Lung microvascular endothelial cell (primary cell): ENCODE data around the gene SSUH2. TPM values are rescaled to one million over a fixed set of nuclear protein-coding genes. Genes with fewer than 3 reads are reported as not detected.

Experiments used
- DNase-seq, 2 donors: peaks; one replicate each; pipeline versions ENCODE4 v3.0.0 to v3.0.0-alpha.2; 2010; ENCODE audit warnings: low read depth in 2 of 2
- total RNA-seq: library from RNA; depleted of rRNA; stranded (reverse); fragments of >200 nt; gene quantifications from 2 replicates; pipeline ENCODE4 v1.2.1, GENCODE V29; 2014

Gene SSUH2
- total RNA-seq, 1 donor from 2014 or later: not detected

DNA sequence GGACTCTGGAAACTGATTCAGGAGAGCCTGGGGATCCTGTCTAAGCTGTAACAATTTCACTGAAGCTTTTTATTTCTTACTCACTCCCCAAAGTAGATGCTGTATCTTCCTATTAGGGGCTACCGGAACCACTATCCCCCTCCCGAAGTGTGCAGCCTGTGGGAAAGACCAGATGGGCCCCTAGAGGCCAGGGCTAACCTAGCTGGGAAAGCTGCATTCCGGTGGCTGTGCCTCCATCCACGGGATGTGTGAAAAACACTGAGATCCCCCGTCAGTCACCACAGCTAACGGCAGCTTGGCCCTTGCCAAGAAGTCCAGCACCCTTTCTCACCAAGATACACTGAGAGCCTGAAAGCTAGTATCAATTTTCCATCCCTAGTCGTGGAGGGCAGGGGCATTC, 3.1 kb downstream of the SSUH2 start:
- no peak for DNase-seq

DNA sequence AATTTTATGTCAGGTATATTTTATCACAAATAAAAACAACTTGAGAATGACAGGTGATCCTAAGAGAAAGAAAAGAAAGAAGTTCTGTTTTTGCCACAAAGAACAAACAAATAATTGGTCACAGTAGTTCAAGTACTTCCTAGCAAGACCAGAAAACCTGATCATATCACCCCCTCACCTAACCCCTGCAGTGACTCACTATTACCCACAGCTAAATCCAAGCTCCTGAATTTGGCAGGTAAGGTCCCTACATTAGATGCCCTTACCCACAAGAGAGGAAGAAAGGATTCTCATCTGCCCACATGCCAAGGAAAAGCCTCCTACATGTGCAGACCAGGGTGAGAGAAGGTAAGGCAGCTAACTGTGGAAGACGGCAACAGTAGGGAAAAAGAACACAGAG, 4.4 kb downstream of the SSUH2 start:
- no peak for DNase-seq

DNA sequence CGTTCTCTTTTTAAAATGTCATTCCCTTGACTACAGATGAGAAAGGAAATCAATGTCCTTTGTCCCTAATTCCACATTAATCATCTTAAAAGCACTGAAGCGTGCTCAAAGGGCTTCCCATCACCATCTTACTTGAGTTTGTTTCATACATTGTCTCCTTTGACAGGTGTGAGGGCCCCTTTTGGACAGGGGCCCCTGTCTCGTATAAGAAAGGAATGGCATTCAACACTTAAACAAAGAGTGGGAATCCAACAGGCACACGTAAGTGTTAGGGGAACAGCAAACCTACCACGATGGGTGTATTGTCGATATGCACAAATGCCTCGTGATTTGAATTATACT, 5.0 kb downstream of the SSUH2 start:
- DNase-seq: no peak

DNA sequence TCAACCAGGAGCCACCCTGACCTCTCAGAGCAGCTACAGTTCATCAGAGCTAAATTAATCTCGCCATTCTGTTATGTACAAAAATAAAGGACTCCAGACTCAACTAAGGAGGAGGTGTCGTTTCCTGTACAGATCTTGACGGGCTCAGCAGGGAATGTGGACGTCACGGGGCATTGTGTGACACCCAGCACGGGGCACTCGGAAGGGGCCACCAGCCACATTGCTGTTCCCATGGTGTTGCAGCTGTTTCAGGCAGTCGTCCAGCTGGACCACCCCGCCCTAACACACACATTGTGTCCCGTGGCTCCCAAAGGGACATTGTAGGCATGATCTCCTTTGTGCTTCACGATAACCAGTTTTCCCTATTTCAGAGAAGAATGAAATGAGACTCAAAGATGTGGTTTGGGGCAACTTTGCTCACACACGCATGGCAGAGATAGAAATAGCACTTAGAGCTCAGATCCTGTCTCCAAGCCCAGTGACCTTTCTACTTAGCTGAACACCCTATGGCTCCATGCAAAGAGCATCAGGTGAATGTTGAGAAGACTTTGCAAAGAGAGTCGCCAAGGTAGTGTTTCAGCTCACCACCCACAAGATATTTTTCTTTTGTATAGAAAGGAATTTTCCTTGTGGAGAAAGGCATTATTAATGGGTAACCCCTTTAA, 5.5 kb downstream of the SSUH2 start:
- peak; percentile 38 to 58 for DNase-seq

DNA sequence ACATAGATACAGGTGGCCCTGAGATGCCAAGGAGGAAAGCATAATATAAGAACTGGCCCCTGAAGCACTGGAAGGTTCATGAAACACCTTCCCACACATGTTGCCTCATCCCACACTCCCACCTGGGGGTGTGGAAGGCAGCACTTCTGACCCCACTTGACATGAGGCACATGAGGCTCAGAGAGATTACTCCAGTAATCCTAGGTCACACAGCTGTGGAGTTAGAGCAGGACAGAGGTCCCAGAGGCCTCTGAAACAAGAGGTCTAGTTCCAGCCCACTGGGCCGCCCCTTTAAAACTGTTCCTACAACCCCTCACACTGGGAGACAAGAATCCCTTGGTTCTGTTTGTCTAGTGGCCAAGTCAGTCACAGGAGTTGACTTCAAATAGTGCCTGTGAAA, 7.2 kb downstream of the SSUH2 start:
- no peak for DNase-seq

DNA sequence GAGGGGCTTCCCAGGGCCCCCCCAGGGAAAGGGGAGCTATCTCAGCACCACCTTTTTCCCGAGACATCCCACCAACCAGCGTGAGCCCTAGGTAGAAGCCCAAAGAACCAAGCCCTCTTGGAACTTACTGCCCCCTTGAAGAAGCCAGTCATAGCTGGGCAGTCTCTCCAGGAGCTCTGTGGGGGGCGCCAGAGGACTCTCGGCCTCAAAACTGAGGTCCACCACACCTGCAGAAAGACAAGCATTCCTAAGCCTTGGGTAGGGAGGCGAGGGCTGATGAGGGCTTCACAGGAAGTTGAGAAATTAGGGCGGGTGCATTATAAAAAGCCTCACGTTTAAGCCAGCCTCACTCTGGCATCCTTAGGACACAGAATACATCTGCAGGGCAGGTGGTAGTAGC, 9.0 kb downstream of the SSUH2 start:
- no peak for DNase-seq

DNA sequence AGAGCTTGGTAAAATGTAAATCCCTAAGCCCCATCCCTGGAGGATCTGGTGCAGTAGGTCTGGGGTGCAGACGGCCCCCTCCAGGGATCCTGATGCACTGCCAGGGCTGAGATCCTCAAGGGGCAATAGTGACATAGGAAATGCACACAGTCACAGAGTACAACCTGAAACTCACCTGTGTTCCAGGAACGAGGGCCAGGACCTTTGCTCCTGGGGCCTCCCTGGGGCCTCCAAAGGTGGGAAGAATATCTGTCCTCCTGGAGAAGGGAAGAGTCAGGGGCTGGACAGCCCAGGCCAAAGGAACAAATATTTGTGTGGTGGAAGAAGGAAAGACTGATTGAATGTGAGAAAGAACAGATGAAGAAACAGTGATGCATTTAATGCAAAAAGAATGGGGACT, 9.5 kb downstream of the SSUH2 start:
- no peak for DNase-seq

DNA sequence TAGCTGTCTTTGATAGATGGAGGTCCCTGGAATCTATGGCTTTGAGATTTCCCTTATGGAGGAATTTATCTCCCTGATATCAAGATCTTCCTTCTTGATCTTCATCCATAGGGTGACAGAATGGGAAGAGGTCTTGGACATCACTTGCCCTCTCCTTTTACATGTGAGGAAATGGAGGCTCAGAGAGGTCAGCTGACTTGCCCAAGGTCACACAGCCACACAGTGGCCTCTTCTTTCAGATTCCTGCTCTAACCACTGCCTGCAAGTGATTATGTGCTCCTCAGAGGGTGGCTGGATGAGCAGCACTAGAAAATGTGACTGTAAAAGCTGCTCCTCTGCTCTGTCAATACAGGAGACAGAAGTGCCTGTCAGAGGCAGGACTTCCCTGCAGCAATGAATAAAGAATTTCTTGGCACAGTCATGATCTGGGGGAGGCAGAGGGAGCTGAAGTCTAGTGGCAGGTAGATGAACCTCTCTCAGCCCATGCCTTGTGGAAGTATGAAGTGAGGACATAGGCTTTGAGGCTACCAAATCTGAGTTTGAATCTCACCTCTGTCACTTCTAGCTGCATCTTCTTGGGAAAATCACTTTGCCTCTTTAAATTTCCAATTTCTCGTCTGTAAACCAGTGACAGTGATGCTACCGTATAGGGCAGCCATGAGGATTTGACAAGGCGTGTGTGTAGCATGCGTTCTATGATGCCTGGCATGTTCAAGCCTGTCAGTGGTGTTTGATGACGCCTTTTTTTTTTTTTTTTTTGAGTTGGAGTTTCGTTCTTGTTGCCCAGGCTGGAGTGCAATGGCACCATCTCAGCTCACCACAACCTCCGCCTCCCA, 12.0 kb downstream of the SSUH2 start:
- no peak for DNase-seq

DNA sequence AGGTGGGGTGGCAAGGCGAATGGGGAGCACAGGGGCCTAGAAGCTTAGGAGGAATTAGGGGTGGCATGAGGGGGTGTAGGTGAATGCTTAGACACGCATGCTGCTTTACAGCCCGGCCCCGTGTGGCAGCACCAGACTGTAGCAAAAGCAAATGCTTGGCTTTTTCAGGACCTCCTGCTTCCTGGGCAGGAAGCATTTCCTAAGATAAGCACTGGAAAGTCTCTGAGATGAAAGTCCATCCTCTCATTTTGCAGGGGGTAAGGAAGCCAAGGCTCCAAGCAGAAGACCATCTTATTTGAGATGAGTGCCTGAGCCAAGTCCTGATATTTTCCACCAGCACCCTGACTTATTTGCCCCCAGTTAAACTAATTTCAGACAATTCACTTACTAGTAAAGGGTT, 12.9 kb downstream of the SSUH2 start:
- DNase-seq: no peak

DNA sequence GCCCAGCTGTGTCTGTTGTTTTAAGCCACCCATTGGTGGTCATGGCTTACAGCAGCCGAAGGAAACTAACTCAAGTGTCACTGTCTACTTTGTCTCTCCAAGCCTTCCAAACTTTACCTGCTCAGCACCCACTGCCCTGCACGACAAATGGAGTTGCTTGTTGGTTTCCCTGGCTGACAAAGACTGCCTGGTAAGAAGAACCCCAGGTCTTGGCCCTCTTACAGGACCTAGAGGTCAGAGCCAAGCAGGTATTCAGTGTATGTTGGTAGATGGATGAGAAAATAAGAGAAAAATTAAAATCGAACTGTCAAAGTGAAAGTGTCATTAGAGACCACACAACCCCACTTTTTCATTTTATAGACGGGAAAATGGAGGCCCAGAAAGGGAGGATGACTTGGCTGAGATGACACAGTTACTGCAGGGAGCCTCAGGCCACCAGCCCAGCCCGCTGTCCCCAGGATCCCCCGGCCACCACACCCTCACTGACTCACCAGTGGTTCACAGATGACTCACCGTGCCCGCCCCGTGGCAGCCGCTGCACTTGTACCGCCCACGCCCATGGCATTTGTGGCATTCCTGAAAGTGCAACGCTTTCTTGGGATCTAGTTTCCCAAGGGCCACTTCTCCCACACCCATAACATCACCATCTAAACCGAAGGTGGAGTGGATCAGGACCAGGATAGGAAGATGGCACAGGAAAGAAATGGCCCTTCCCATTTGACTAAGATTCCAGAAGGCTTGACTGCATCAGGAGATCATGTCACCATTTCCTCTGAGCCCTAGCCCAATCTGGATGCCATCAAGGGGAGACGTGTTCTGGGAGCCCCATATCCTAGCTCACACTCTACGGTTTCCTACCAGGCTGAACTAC, 15.2 kb downstream of the SSUH2 start:
- peak; percentile 67 to 74 for DNase-seq

DNA sequence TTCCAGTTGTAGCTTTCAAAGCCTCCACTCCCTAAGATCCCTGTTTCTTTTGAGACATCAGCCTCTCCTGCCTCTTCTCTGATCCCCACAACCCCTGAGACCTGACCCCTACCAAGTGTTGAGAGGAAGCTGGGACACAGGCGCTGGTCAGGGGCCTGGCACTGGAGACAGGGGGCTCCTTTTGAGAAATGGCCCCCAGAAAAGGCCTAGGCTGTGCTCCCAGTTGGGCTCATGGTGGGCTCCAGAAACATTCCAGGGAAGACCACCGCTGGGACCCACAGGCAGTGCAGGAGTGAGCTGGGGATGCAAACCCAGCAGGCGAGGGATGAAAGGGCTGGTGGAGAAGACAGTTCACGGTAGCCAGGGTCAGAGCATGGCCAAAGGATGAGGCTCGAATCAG, 16.6 kb downstream of the SSUH2 start:
- DNase-seq: no peak

DNA sequence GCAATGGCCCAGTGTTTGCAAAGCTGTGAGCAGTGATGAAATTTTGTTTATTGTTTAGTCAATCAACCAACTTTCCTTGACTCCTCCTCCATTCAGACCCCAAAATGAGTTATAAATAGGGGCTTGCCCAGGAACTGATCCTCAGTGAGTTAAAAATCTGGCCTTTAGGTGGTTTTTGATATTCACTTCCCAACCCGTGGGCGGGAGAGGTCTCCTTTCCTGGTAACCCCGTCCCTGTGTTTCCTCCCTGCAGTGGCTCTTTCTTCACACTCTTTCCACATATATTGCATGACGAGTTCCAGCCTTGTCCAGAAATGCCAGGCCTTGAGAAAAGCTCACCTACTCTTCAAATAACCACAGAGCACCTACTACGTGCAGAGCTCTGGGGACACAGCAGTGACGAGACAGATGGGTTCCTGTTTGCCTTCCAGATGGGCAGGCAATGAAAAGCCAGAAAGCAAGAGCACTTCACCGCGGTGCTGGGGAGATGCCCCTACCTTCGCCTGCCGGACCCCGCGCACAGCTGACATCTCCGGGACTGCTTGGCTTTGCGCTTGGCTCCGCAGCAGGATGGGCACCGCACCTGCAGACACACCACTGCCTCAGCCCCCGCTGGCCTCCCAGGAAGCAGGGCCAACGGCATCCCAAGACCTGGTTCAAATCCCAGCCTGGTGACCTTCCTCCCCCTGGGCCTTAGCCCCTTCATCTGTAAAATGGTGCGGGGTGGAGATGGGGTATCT, 17.2 kb downstream of the SSUH2 start:
- DNase-seq: peak in 1 of 2 donors; percentile 42

DNA sequence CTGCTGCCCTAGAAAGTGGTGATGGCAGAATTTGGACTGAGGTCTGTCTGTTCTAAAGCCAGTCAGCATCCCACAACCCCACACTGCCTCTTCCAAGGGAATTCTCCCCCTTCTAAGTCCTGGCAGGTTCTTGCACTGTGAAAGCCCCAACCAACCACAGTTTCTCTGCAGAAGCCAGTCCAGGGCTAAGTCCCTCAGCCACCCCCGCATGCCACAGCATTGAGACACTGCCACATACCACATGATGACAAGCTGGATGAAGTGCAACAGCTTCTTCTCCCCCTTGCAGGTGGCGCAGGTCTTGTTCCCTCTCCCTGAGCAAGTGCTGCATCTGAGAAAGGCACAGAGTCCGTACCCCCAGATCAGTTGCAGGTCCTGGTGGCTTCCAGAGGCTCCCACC, 18.6 kb downstream of the SSUH2 start:
- no peak for DNase-seq

DNA sequence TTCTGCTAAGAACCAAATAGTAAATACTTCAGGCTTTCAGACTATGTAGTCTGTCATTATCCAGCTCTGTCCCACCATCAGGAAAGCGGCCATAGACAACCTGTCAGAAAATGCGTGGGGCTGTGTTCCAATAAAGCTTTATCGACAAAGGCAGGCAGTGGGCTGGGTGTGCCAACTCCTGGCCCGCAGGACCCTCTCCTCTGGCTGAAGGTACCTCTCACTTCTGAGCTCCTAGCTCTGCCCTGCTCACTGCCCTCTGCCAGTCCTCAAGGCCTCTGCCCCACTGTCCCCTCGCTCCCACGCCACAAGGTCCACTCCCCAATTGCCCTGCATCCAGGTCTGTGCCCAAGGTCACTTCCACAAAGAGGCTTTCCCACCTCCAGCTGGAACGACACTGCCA, 20.0 kb downstream of the SSUH2 start:
- DNase-seq: no peak

DNA sequence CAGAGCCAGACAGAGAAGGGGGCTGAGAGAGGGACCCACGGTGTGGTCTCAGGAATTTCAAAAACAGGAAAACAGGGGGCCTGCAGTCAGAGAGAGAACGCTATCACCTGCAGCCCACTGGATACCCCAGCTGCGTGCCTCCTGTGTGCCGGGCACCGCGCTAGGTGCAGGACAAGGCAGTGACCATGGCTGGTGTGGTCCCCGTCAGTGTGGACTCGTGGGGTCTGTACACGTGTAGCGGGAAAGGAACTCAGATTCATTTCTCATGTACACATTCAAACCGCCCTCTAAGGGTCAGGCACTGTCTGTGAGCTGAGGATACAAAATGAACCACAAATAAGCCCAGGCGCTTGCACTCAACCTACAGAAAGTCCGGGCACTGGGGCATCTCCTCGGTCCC, 20.9 kb downstream of the SSUH2 start:
- no peak for DNase-seq

DNA sequence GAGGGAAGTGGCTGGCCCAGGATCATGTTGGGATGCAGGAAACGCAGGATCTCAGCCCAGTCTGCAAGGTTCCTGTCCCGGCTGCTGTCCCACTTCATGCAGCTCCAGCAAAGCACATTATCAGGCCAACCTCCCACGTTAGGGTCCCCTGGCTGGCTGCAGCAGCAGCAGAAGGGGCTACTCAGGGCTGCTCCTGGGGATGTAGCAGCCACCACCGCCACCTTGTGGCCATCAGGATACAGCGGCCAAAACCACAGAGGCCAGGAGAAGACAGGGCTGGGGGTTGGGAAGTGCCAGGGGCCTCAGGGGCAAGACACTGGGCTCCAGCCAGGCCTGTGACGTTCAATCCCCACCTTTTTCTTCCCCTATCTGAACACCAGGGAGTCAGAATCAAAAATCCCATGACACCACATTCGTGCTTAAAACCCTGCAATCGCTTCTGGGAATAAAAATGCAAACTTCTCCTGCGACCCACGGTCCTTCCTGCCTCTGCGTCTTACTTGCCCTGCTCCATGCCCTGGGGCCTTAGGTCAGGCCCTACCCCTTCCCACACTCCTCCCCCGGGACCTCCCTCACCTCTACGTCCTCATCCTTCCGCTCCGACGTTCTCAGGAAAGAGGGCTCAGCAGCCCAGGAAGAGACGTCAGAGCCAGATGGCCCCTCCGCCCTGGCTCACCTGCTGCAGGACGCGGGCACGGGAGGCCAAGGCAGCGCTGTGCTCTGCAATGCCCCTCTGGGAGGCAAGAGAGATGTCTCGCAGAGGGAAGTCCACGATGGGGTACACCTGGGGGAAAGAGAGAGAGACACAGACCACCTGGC, 21.5 kb downstream of the SSUH2 start:
- peak; percentile 63 to 77 for DNase-seq

DNA sequence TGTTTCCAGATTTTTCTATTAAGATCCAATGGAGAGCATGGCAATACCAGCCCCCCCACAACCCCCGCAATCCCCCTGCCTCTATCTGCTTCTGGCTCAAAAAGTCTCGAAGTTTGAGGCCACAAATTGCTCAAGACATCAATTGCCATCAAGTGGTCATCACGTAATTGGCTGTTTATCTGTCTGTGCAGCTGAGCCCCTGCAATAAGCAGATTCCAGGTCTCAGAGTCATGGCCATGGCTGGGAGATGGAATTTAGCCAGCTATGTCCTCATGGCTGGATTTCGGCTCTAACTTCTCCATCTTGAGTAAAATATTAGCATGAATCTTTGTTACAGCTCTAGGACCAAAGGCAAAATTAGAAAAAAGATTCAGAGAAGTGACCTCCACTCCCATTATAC, 22.7 kb downstream of the SSUH2 start:
- no peak for DNase-seq

DNA sequence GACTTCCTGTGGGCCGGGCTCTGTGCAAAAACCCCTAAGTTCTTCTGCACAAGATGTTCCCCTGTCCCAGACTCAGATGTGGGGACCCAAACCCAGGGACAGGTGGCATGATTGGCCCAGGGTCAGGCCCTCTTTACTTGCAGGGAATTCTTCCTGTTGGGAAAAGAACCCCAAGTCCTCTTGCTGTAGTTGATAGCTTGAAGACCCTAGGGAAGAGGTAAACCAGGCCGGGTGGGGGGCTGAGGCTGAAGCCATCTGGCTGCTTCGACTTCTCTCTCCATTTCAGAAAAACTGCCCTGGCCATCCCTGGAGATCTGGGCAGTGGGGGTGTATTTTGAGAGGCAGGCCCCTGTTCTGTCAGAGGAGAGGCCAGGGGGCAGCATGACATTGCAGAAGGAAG, 23.5 kb downstream of the SSUH2 start:
- DNase-seq: no peak

DNA sequence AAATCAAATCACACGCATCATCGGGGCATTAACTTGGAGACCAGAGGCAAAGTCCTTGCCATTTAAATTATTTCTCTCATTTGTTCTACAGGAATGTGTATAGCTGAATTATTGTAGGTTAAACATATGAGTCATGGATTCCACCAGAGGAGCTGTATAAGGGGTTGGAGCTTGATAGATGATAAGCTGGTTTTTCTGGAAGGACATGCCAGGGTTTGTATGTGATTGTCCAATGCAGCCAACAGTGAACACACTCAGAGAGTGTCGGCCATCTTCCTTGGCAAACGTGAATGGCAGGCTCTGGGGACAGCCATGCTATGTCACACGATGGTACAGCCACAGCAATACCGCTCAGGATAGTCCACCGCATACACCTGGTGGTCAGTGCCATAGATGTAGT, 25.1 kb downstream of the SSUH2 start:
- DNase-seq: no peak

DNA sequence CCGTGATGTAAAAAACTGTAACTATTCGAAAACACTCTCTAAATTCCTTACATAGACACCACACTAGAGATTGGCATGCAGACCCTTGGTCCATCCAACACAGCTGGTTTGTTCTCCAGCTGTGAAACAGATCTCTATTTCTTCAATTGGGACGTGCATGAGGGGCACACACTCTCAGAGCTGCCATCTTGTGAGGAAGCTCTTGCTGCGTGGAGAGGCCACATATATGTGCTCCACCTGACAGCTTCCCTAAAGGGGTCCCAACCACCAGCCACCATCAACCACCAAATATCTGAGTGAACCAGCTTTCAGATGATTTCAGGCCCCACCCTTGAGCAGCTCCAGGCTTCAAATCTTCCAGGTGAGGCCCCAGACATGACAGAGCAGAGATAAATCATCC, 25.6 kb downstream of the SSUH2 start:
- DNase-seq: no peak

DNA sequence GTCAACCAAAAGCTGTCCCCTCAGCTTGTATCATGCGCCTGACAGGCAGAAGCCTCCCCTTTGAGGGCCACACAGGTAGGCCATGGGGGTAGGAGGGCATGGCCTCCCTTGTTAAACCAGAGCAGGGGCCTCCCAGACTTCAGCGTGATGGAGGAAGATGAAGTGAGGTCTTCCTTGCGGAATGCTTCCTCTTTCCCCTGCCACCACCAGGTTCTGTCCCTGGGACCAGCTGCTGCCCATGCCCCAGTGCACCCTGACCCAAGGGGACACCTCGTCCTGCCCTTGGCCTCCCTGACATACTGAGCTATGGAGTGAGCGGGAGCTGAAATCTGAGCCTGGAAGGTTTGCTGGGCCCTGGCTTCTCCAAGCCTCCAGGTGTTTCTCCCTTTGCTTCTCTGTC, 26.7 kb downstream of the SSUH2 start:
- DNase-seq: no peak
